Measurements from ENCODE around the gene SHISA3. TPM values are rescaled to one million over a fixed set of nuclear protein-coding genes. Genes with fewer than 3 reads are reported as not detected.

The SHISA3 gene
- total RNA-seq, 1 donor: not detected

- Histone ChIP-seq H3K4me1 (ENCODE audit: insufficient read depth, low read length) (no peaks in the 10 kb centered on the region), H3K9me3 (ENCODE audit: low read depth, low read length) (no peaks in the 10 kb centered on the region), H3K27me3 (ENCODE audit: insufficient read depth, low read length) (no peaks in the 10 kb centered on the region), H3K79me2 (ENCODE audit: insufficient read depth, low read length) (no peaks in the 10 kb centered on the region), H3K36me3 (ENCODE audit: insufficient read depth, low read length) (no peaks in the 10 kb centered on the region), H3K4me3 (ENCODE audit: insufficient read depth, low read length) (no peak overlapping the region), H3K4me2 (ENCODE audit: insufficient read depth, low read length) (no peak overlapping the region), H2AFZ (ENCODE audit: low read length) (no peak overlapping the region), H4K20me1 (ENCODE audit: insufficient read depth, low read length) (no peaks in the 10 kb centered on the region), H3K27ac (ENCODE audit: low read depth, low read length) (no peak overlapping the region)
- no peak for TF ChIP-seq CTCF (IDR thresholded peaks at IDR 0.05; ENCODE audit: extremely low read depth, low read depth, low read length)
- DNase-seq (ENCODE audit: insufficient read length, low spot score, missing footprints): no peak
Measured at GRCh38 chr4:42436928-42437565, 39.8 kb downstream of the SHISA3 start.

GRCh38 chr4:42440083-42440482 is 42.8 kb downstream of the SHISA3 start:
- no peak for TF ChIP-seq CTCF (IDR thresholded peaks at IDR 0.05; ENCODE audit: extremely low read depth, low read depth, low read length)
- Histone ChIP-seq H3K4me3 (ENCODE audit: insufficient read depth, low read length) (no peak overlapping the region), H3K9me3 (ENCODE audit: low read depth, low read length) (no peaks in the 10 kb centered on the region), H4K20me1 (ENCODE audit: insufficient read depth, low read length) (no peaks in the 10 kb centered on the region), H3K4me2 (ENCODE audit: insufficient read depth, low read length) (no peak overlapping the region), H3K36me3 (ENCODE audit: insufficient read depth, low read length) (no peaks in the 10 kb centered on the region), H3K27me3 (ENCODE audit: insufficient read depth, low read length) (no peaks in the 10 kb centered on the region), H3K27ac (ENCODE audit: low read depth, low read length) (no peak overlapping the region), H3K79me2 (ENCODE audit: insufficient read depth, low read length) (no peaks in the 10 kb centered on the region), H3K4me1 (ENCODE audit: insufficient read depth, low read length) (no peaks in the 10 kb centered on the region), H2AFZ (ENCODE audit: low read length) (no peak overlapping the region)
- no peak for DNase-seq (ENCODE audit: insufficient read length, low spot score, missing footprints)

GRCh38 chr4:42442601-42443000 is 45.3 kb downstream of the SHISA3 start:
- H2AFZ ChIP-seq (ENCODE audit: low read length): no peak overlapping the region
- DNase-seq (ENCODE audit: insufficient read length, low spot score, missing footprints): no peak
- H4K20me1 ChIP-seq (ENCODE audit: insufficient read depth, low read length): no peaks in the 10 kb centered on the region
- no peaks in the 10 kb centered on the region for H3K79me2 ChIP-seq (ENCODE audit: insufficient read depth, low read length)
- TF ChIP-seq CTCF (IDR thresholded peaks at IDR 0.05; ENCODE audit: extremely low read depth, low read depth, low read length): no peak
- H3K4me1 ChIP-seq (ENCODE audit: insufficient read depth, low read length): no peaks in the 10 kb centered on the region
- no peak overlapping the region for H3K4me2 ChIP-seq (ENCODE audit: insufficient read depth, low read length)
- no peaks in the 10 kb centered on the region for H3K36me3 ChIP-seq (ENCODE audit: insufficient read depth, low read length)
- H3K4me3 ChIP-seq (ENCODE audit: insufficient read depth, low read length): no peak overlapping the region
- H3K9me3 ChIP-seq (ENCODE audit: low read depth, low read length): no peaks in the 10 kb centered on the region
- H3K27ac ChIP-seq (ENCODE audit: low read depth, low read length): no peak overlapping the region
- H3K27me3 ChIP-seq (ENCODE audit: insufficient read depth, low read length): no peaks in the 10 kb centered on the region

- Histone ChIP-seq H3K4me2 (ENCODE audit: insufficient read depth, low read length) (no peak overlapping the region), H4K20me1 (ENCODE audit: insufficient read depth, low read length) (no peaks in the 10 kb centered on the region), H3K9me3 (ENCODE audit: low read depth, low read length) (no peaks in the 10 kb centered on the region), H3K4me1 (ENCODE audit: insufficient read depth, low read length) (no peaks in the 10 kb centered on the region), H3K36me3 (ENCODE audit: insufficient read depth, low read length) (no peaks in the 10 kb centered on the region), H2AFZ (ENCODE audit: low read length) (no peak overlapping the region), H3K27ac (ENCODE audit: low read depth, low read length) (no peak overlapping the region), H3K27me3 (ENCODE audit: insufficient read depth, low read length) (no peaks in the 10 kb centered on the region), H3K79me2 (ENCODE audit: insufficient read depth, low read length) (no peaks in the 10 kb centered on the region), H3K4me3 (ENCODE audit: insufficient read depth, low read length) (no peak overlapping the region)
- TF ChIP-seq CTCF (IDR thresholded peaks at IDR 0.05; ENCODE audit: extremely low read depth, low read depth, low read length): no peak
- DNase-seq (ENCODE audit: insufficient read length, low spot score, missing footprints): no peak
Measured at GRCh38 chr4:42445038-42445437, 47.8 kb downstream of the SHISA3 start.
